NCI-H146 treated with DMSO at 0.1 percent for 48 hours (cell line): ENCODE data around the gene PIK3AP1.
A peak's percentile ranks its signal among the peaks of the same experiment; 100 is the strongest.
"Not testable (repeated sequence)": the region's sequence is repeated elsewhere in the genome, so short reads cannot be mapped to it uniquely, and the experiment has no call there.

Experiments
- DNase-seq: peaks from one replicate; lab custom pipeline; 2025; ENCODE audit not compliant: unreplicated experiment; lab: John Stamatoyannopoulos, UW

Gene PIK3AP1

GRCh38 chr10:96720422-96721206, at the start of gene PIK3AP1:
PIK3AP1 (minus strand) TSS chr10:96720514; CDS start chr10:96720394, 120 bp downstream.
- DNase-seq = peak; percentile 88

- DNase-seq = no peak
These were observed 47.8 kb upstream of the PIK3AP1 start for GRCh38 chr10:96768136-96768535.

- no peak for DNase-seq
These were observed 47.3 kb upstream of the PIK3AP1 start for GRCh38 chr10:96767611-96768010.

GRCh38 chr10:96765406-96766240, 45.3 kb upstream of the PIK3AP1 start:
- DNase-seq = peak; percentile 12

- no peak for DNase-seq
These were observed 44.2 kb upstream of the PIK3AP1 start for GRCh38 chr10:96764425-96765060.

GRCh38 chr10:96758423-96758822, 38.1 kb upstream of the PIK3AP1 start:
- no peak for DNase-seq

- DNase-seq = peak; percentile 59
These were observed 36.0 kb upstream of the PIK3AP1 start for GRCh38 chr10:96756111-96756903.

- DNase-seq = no peak
These were observed 33.6 kb upstream of the PIK3AP1 start for GRCh38 chr10:96753956-96754355.

GRCh38 chr10:96752375-96752774, 32.1 kb upstream of the PIK3AP1 start:
- DNase-seq = no peak

GRCh38 chr10:96750316-96750715, 30.0 kb upstream of the PIK3AP1 start:
- not testable (repeated sequence) for DNase-seq

GRCh38 chr10:96747734-96748550, 27.6 kb upstream of the PIK3AP1 start:
- no peak for DNase-seq

GRCh38 chr10:96746503-96746902, 26.2 kb upstream of the PIK3AP1 start:
- DNase-seq = no peak

- DNase-seq = no peak
These were observed 25.6 kb upstream of the PIK3AP1 start for GRCh38 chr10:96745950-96746349.

GRCh38 chr10:96743988-96744585, 23.8 kb upstream of the PIK3AP1 start:
- no peak for DNase-seq

GRCh38 chr10:96741557-96741956, 21.2 kb upstream of the PIK3AP1 start:
- not testable (repeated sequence) for DNase-seq

- no peak for DNase-seq
These were observed 20.4 kb upstream of the PIK3AP1 start for GRCh38 chr10:96740579-96741281.

- DNase-seq = no peak
These were observed 19.8 kb upstream of the PIK3AP1 start for GRCh38 chr10:96740141-96740540.

- not testable (repeated sequence) for DNase-seq
These were observed 17.1 kb upstream of the PIK3AP1 start for GRCh38 chr10:96737307-96737902.
